Smooth muscle cell (in vitro differentiated cells): ENCODE data around the gene NUBP1. TPM values are rescaled to one million over a fixed set of nuclear protein-coding genes. Genes with fewer than 3 reads are reported as not detected.

Experiments used
- DNase-seq: peaks from one replicate; lab custom pipeline; 2025; ENCODE audit not compliant: unreplicated experiment; lab: John Stamatoyannopoulos, UW
- H2AFZ ChIP-seq: fragments of 200-600 bp; sonication (generic); 2 replicates; pipeline ENCODE4 v1.6.0; 2016; ENCODE audit warnings: antibody characterized with exemption, low read depth, mild to moderate bottlenecking
- H3F3A ChIP-seq: fragments of 200-600 bp; sonication (generic); 2 replicates; pipeline ENCODE4 v1.6.0; 2017; ENCODE audit warnings: antibody characterized with exemption, low read depth
- H3K27ac ChIP-seq: fragments of 200-600 bp; sonication (generic); 2 replicates; pipeline ENCODE4 v1.5.1; 2016; ENCODE audit warnings: low read depth, mild to moderate bottlenecking
- H3K27me3 ChIP-seq: fragments of 200-600 bp; sonication (generic); 2 replicates; pipeline ENCODE4 v1.6.1; 2016; ENCODE audit warnings: low read depth, mild to moderate bottlenecking
- H3K36me3 ChIP-seq: fragments of 200-600 bp; sonication (generic); 2 replicates; pipeline ENCODE4 v1.5.1; 2016; ENCODE audit warnings: low read depth
- H3K4me1 ChIP-seq: fragments of 200-600 bp; sonication (generic); 2 replicates; pipeline ENCODE4 v1.5.1; 2016; ENCODE audit warnings: low read depth
- H3K4me2 ChIP-seq: fragments of 200-600 bp; sonication (generic); 2 replicates; pipeline ENCODE4 v1.6.0; 2016; ENCODE audit warnings: mild to moderate bottlenecking
- H3K4me3 ChIP-seq: fragments of 200-600 bp; sonication (generic); 2 replicates; pipeline ENCODE4 v1.5.1; 2016; ENCODE audit warnings: mild to moderate bottlenecking
- H3K79me2 ChIP-seq: fragments of 200-600 bp; sonication (generic); 2 replicates; pipeline ENCODE4 v1.6.0; 2016; ENCODE audit warnings: low read depth, mild to moderate bottlenecking
- H3K9ac ChIP-seq: fragments of 200-600 bp; sonication (generic); 2 replicates; pipeline ENCODE4 v1.6.0; 2016; ENCODE audit warnings: low read depth
- H3K9me3 ChIP-seq: fragments of 200-600 bp; sonication (generic); replicated peaks from 2 replicates; pipeline ENCODE4 v1.5.1; 2016; ENCODE audit warnings: low read depth
- H4K20me1 ChIP-seq: fragments of 200-600 bp; sonication (generic); 2 replicates; pipeline ENCODE4 v1.6.0; 2016; ENCODE audit warnings: low read depth
- CTCF ChIP-seq: fragments of 200-600 bp; sonication (generic); IDR thresholded peaks from 2 replicates; pipeline ENCODE4 v1.5.1; 2017; ENCODE audit warnings: borderline replicate concordance, mild to moderate bottlenecking, antibody characterized with exemption; ENCODE audit not compliant: insufficient read depth, poor library complexity, severe bottlenecking
- WGBS: methylation state at CpG from one replicate; pipeline ENCODE4 v1.1.7; 2016; ENCODE audit warnings: low lambda C conversion rate; 5-methylcytosine and 5-hydroxymethylcytosine counted together
- polyA plus RNA-seq: library from polyadenylated mRNA; unstranded; fragments of >200 nt; fragmentation: Nextera tagmentation; extraction: Ambion mirVana; gene quantifications from 2 replicates; pipeline ENCODE4 v1.2.1, GENCODE V29; 2016
- total RNA-seq: library from RNA; depleted of rRNA; stranded (reverse); fragments of >200 nt; gene quantifications from 2 replicates; pipeline ENCODE4 v1.2.3, GENCODE V29; 2014

NUBP1 gene
- total and polyA plus RNA-seq, 2 experiments from 2014 or later = 7.6 to 11.8 TPM

GRCh38 chr16:10750793-10751192 is 7.2 kb downstream of the NUBP1 start:
- H2AFZ ChIP-seq = no peak overlapping the region
- DNase-seq = no peak
- 88% methylated on average over 11 of the region's 11 CpGs for WGBS
- no peak overlapping the region for H3K27ac ChIP-seq
- no peaks in the 10 kb centered on the region for H3K36me3 ChIP-seq
- H3K79me2 ChIP-seq = no peaks in the 10 kb centered on the region
- H4K20me1 ChIP-seq = no peaks in the 10 kb centered on the region
- H3K4me3 ChIP-seq = no peak overlapping the region
- H3K9ac ChIP-seq = no peak overlapping the region
- no peaks in the 10 kb centered on the region for H3K27me3 ChIP-seq
- no peaks in the 10 kb centered on the region for H3K9me3 ChIP-seq
- TF ChIP-seq CTCF = no peak
- no peaks in the 10 kb centered on the region for H3K4me1 ChIP-seq
- H3K4me2 ChIP-seq = no peak overlapping the region
- no peaks in the 10 kb centered on the region for H3F3A ChIP-seq

- Histone ChIP-seq H3K4me3 (no peak overlapping the region), H3K9ac (no peak overlapping the region), H4K20me1 (no peaks in the 10 kb centered on the region), H3K9me3 (no peaks in the 10 kb centered on the region), H3K27ac (no peak overlapping the region), H3K4me1 (no peaks in the 10 kb centered on the region), H2AFZ (no peak overlapping the region), H3K27me3 (no peaks in the 10 kb centered on the region), H3K36me3 (no peaks in the 10 kb centered on the region), H3F3A (no peaks in the 10 kb centered on the region), H3K4me2 (no peak overlapping the region), H3K79me2 (no peaks in the 10 kb centered on the region)
- no peak for DNase-seq
- 89% methylated on average over 13 of the region's 13 CpGs for WGBS
- no peak for TF ChIP-seq CTCF
Observed at GRCh38 chr16:10751291-10751697, 7.7 kb downstream of the NUBP1 start.

- no peak for DNase-seq
- Histone ChIP-seq H3K27me3 (no peaks in the 10 kb centered on the region), H3K4me1 (no peaks in the 10 kb centered on the region), H3K79me2 (no peaks in the 10 kb centered on the region), H3K4me2 (no peak overlapping the region), H3K36me3 (no peaks in the 10 kb centered on the region), H3K9ac (no peak overlapping the region), H3K9me3 (no peaks in the 10 kb centered on the region), H3K4me3 (no peak overlapping the region), H2AFZ (no peak overlapping the region), H3F3A (no peaks in the 10 kb centered on the region), H3K27ac (no peak overlapping the region), H4K20me1 (no peaks in the 10 kb centered on the region)
- WGBS = 98% methylated on average over 10 of the region's 10 CpGs
- TF ChIP-seq CTCF = no peak
Observed at GRCh38 chr16:10752843-10753523, 9.3 kb downstream of the NUBP1 start.

GRCh38 chr16:10753670-10754069 is 10.0 kb downstream of the NUBP1 start:
- Histone ChIP-seq H2AFZ (no peak overlapping the region), H3K27ac (no peak overlapping the region), H4K20me1 (no peaks in the 10 kb centered on the region), H3F3A (no peaks in the 10 kb centered on the region), H3K4me1 (no peaks in the 10 kb centered on the region), H3K4me3 (no peak overlapping the region), H3K27me3 (no peaks in the 10 kb centered on the region), H3K79me2 (no peaks in the 10 kb centered on the region), H3K9me3 (no peaks in the 10 kb centered on the region), H3K9ac (no peak overlapping the region), H3K36me3 (no peaks in the 10 kb centered on the region), H3K4me2 (no peak overlapping the region)
- 98% methylated on average over 7 of the region's 7 CpGs for WGBS
- no peak for DNase-seq
- no peak for TF ChIP-seq CTCF
